Measurements from ENCODE around the gene RNU4-1.
"Not testable (repeated sequence)": the region's sequence is repeated elsewhere in the genome, so short reads cannot be mapped to it uniquely, and the experiment has no call there.

Gene RNU4-1

GRCh38 chr12:120258323-120258896, 34.6 kb downstream of the RNU4-1 start:
- DNase-seq (ENCODE audit: low spot score) = no peak

- no peak for DNase-seq (ENCODE audit: low spot score)
These were observed 35.8 kb downstream of the RNU4-1 start for GRCh38 chr12:120257041-120257821.

- no peak for DNase-seq (ENCODE audit: low spot score)
These were observed 38.2 kb downstream of the RNU4-1 start for GRCh38 chr12:120254809-120255208.

- DNase-seq (ENCODE audit: low spot score) = not testable (repeated sequence)
These were observed 39.7 kb downstream of the RNU4-1 start for GRCh38 chr12:120253313-120253712.

- no peak for DNase-seq (ENCODE audit: low spot score)
These were observed 40.7 kb downstream of the RNU4-1 start for GRCh38 chr12:120252071-120252906.

- not testable (repeated sequence) for DNase-seq (ENCODE audit: low spot score)
These were observed 41.5 kb downstream of the RNU4-1 start for GRCh38 chr12:120251364-120252070.

- DNase-seq (ENCODE audit: low spot score) = no peak
These were observed 42.9 kb downstream of the RNU4-1 start for GRCh38 chr12:120249875-120250795.

- DNase-seq (ENCODE audit: low spot score) = no peak
These were observed 43.7 kb downstream of the RNU4-1 start for GRCh38 chr12:120249266-120249874.

- DNase-seq (ENCODE audit: low spot score) = no peak
These were observed 45.4 kb downstream of the RNU4-1 start for GRCh38 chr12:120247621-120248030.

GRCh38 chr12:120247183-120247582, 45.9 kb downstream of the RNU4-1 start:
- no peak for DNase-seq (ENCODE audit: low spot score)

GRCh38 chr12:120246705-120247104, 46.3 kb downstream of the RNU4-1 start:
- DNase-seq (ENCODE audit: low spot score) = not testable (repeated sequence)

Data from left forelimb (tissue), 1 donor.